Prostate gland (tissue), 2 donors: Measurements from ENCODE around the gene ACAD11. TPM values are rescaled to one million over a fixed set of nuclear protein-coding genes. Genes with fewer than 3 reads are reported as not detected.

Experiments used
- DNase-seq: peaks from one replicate; pipeline ENCODE4 v3.0.0-alpha.2; 2019; ENCODE audit warnings: low spot score
- H3K27ac ChIP-seq, 2 donors: fragments of 200-600 bp; sonication (generic); 2 replicates each; pipeline ENCODE4 v1.5.1; 2017 to 2019
- H3K27me3 ChIP-seq: fragments of 200-600 bp; sonication (generic); replicated peaks from 2 replicates; pipeline ENCODE4 v1.5.1; 2019; ENCODE audit not compliant: insufficient read depth
- H3K36me3 ChIP-seq, 2 donors: fragments of 200-600 bp; sonication (generic); 1 replicate in 1 of 2; 2 replicates in 1 of 2; pipeline versions ENCODE4 v1.5.1 to v1.8.1; 2017 to 2019
- H3K4me1 ChIP-seq: fragments of 200-600 bp; sonication (generic); replicated peaks from 2 replicates; pipeline ENCODE4 v1.5.1; 2019
- H3K4me3 ChIP-seq, 2 donors: fragments of 200-600 bp; sonication (generic); 2 replicates each; pipeline ENCODE4 v1.5.1; 2017 to 2019
- H3K9me3 ChIP-seq: fragments of 200-600 bp; sonication (generic); 2 replicates; pipeline ENCODE4 v1.5.1; 2017
- CTCF ChIP-seq, 4 experiments: fragments of 200-600 bp in 2 of 4; fragments of 450-650 bp in 2 of 4; sonication (generic) in 2 of 4; IDR thresholded peaks; 1 replicate in 3 of 4; 2 replicates in 1 of 4; pipeline ENCODE4 v1.5.1; 2016 to 2019; ENCODE audit warnings: antibody characterized with exemption in 4 of 4, mild to moderate bottlenecking in 2 of 4, moderate library complexity in 2 of 4
- POLR2A ChIP-seq: fragments of 450-650 bp; IDR thresholded peaks from one replicate; pipeline ENCODE4 v1.6.1; 2016; ENCODE audit warnings: antibody characterized with exemption, mild to moderate bottlenecking
- POLR2AphosphoS5 ChIP-seq: sonication (generic); formaldehyde crosslinking; IDR thresholded peaks from one replicate; pipeline ENCODE4 v1.6.1; 2017; ENCODE audit warnings: antibody characterized with exemption
- whole genome bisulfite sequencing: methylation state at CpG from one replicate; pipeline ENCODE4 v1.1.5; 2018; 5-methylcytosine and 5-hydroxymethylcytosine counted together
- intact Hi-C: fragments of 100-400 bp; cut with DNase I; formaldehyde crosslinking; loops from one replicate; pipeline ENCODE4 v1.14.2; 2022
- total RNA-seq, 2 donors: library from RNA; depleted of rRNA; stranded (reverse); fragments of >200 nt; gene quantifications; one replicate each; pipeline ENCODE4 v1.1.0, GENCODE V29; 2016

ACAD11 gene
- total RNA-seq, 2 donors from 2014 or later = 13.8 to 22.7 TPM

GRCh38 chr3:132517311-132517710 lies 142.3 kb downstream of the ACAD11 start:
- DNase-seq = no peak
- Histone ChIP-seq H3K36me3 (no peaks in the 10 kb centered on the region), H3K27me3 (no peaks in the 10 kb centered on the region), H3K27ac (no peak overlapping the region), H3K9me3 (no peaks in the 10 kb centered on the region), H3K4me3 (no peak overlapping the region), H3K4me1 (no peaks in the 10 kb centered on the region)
- WGBS = 93% methylated on average over 2 of the region's 2 CpGs
- no peak for TF ChIP-seq CTCF (IDR thresholded peaks at IDR 0.05)
- TF ChIP-seq POLR2A = no peak
- no peak for TF ChIP-seq POLR2AphosphoS5
- intact Hi-C loops = no loop called here

GRCh38 chr3:132513057-132513456 lies 146.6 kb downstream of the ACAD11 start:
- Histone ChIP-seq H3K36me3 (no peaks in the 10 kb centered on the region), H3K27ac (no peak overlapping the region), H3K27me3 (no peaks in the 10 kb centered on the region), H3K4me1 (no peaks in the 10 kb centered on the region), H3K9me3 (no peaks in the 10 kb centered on the region), H3K4me3 (no peak overlapping the region)
- intact Hi-C loops = no loop called here
- no peak for DNase-seq
- WGBS = 95% methylated on average over 5 of the region's 5 CpGs
- TF ChIP-seq CTCF (IDR thresholded peaks at IDR 0.05) (no peak), POLR2A (no peak), POLR2AphosphoS5 (no peak)

GRCh38 chr3:132509506-132509905 lies 150.1 kb downstream of the ACAD11 start:
- WGBS = 98% methylated on average over 1 of the region's 1 CpG
- Histone ChIP-seq H3K4me3 (no peak overlapping the region), H3K27ac (no peak overlapping the region), H3K4me1 (no peaks in the 10 kb centered on the region), H3K36me3 (no peaks in the 10 kb centered on the region), H3K9me3 (no peaks in the 10 kb centered on the region), H3K27me3 (no peaks in the 10 kb centered on the region)
- intact Hi-C loops = no loop called here
- no peak for DNase-seq
- TF ChIP-seq CTCF (IDR thresholded peaks at IDR 0.05) = no peak
- no peak for TF ChIP-seq POLR2A
- no peak for TF ChIP-seq POLR2AphosphoS5

GRCh38 chr3:132509096-132509495 lies 150.5 kb downstream of the ACAD11 start:
- DNase-seq = no peak
- intact Hi-C loops = no loop called here
- Histone ChIP-seq H3K36me3 (no peaks in the 10 kb centered on the region), H3K9me3 (no peaks in the 10 kb centered on the region), H3K27ac (no peak overlapping the region), H3K27me3 (no peaks in the 10 kb centered on the region), H3K4me1 (no peaks in the 10 kb centered on the region), H3K4me3 (no peak overlapping the region)
- WGBS = 92% methylated on average over 1 of the region's 1 CpG
- TF ChIP-seq CTCF (IDR thresholded peaks at IDR 0.05) (no peak), POLR2AphosphoS5 (no peak), POLR2A (no peak)

Other genes with a start within 250 kb of the ACAD11 start
- 10 to 100 TPM; 25.0 to 46.2 TPM for gene DNAJC13, start 242.3 kb downstream of the ACAD11 start, total RNA-seq
- under 1 TPM in 1 of 2 donors, not detected in 1; 0.09 TPM for gene ACKR4, start 62.5 kb downstream of the ACAD11 start, total RNA-seq
- gene UBA5, start 520 bp upstream of the ACAD11 start, total RNA-seq = 10 to 100 TPM; 37.5 to 48.4 TPM
- gene NPHP3, start 62.6 kb upstream of the ACAD11 start, total RNA-seq = 10 to 100 TPM; 15.1 to 41.1 TPM